ENCODE measurements around the gene PCDHGC5.

PCDHGC5 gene

DNA sequence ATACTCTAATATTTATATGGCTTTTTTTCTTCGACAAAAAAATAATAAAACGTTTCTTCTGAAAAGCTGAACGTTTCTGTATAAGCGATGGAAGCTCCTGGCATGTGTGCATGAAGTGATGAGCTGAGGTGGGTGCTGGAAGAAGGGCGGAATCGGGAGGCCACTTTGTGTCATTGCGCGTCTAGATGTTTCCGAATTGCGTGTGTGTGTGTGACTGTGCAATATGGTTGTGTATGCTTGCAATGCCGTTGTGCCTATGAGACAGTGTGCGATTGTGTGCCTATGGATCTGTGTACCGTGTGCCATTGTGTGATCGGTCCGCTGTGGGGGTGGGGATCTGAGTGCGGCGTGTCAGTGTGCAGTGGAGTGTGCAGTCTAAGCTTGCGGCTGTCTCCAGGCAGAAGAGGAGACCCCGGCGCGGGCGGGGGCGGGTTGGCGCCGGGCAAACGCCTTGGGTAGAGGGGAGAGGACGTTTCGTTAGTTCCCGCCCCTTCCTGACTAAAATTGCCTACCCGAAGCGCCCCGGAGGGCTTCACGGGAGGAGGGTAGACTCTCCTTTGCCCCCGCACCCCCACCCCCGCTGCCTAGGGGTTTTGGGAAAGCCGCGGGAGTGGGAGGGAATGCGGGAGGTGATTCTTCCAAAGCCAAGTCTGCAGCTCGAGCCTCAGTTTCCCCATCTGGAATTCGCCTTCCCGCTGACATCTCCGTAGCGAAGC lies 24.2 kb downstream of the PCDHGC5 start:
- peak; percentile 68 for DNase-seq (ENCODE audit: low spot score)

DNA sequence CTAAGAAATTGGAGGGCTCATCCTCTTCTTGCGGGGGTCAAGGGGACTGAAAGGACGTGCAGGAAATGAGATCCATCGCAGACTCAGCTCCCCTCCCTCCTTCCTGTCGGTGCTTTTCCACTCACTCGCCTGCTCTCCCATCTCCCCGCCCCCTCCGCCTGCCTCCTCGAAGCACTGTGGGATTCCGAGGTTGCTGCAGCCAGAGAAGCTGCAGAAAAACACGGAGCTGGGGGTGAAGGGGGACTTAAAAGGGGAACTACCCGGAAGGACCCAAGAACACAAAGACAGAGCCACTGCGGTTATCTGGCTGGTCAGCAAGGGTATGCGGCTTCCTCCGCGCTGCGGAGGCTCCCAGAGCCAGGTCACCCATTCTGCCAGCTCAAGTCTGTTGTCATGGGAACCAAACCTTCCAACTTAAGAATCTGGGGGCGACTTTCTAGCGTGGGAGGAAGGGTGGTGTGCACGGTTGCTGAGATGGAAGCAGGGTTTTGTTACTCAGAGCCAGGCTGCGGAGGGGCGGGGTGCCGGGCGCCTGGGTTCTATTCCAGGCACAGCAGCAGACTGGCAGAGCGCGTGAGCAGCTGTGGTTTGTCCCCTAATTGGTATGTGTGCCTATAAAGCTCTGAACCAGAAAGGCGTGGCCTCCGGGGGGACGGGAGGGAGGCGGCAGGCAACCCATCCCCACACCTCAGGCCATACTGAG lies 24.9 kb downstream of the PCDHGC5 start:
- peak; percentile 93 for DNase-seq (ENCODE audit: low spot score)

DNA sequence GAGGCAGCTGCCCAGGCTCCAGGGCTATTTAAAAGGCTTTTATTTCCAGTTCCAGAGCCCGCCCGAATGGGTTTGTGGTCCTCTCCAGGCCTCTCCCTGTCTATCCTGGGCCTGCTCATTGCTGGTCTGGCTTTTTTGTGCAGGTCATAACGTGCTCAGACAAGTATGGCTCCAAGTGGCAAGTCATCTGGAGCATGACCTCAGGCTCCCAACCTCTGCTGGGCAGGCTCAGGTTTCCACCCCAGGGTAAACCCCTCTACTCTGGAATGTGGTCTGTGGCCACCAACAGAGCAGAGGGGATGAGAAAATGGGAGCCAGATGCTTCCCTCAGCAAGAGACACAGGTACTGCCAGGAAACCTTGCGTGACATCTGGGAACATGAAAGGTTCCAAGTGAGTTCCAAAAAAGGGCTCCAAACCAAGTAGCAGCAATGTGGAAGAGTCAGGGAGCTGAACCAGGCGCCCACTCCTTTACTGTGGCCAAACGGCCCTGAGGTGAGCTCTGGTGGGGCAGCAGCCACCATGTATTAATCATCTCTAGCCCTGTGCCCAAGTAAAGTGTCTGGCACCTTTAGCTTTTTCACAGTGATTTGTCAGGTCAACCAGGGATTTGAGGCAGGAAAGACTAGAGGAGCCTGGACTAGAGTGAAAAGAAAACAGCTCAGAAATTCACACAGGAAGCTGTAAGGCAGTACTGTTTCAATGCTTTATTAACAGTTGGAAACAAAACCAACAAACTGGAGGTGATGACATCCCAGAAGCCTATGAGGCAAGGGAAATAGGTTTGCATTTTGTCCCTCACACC lies 25.7 kb downstream of the PCDHGC5 start:
- peak; percentile 71 for DNase-seq (ENCODE audit: low spot score)

DNA sequence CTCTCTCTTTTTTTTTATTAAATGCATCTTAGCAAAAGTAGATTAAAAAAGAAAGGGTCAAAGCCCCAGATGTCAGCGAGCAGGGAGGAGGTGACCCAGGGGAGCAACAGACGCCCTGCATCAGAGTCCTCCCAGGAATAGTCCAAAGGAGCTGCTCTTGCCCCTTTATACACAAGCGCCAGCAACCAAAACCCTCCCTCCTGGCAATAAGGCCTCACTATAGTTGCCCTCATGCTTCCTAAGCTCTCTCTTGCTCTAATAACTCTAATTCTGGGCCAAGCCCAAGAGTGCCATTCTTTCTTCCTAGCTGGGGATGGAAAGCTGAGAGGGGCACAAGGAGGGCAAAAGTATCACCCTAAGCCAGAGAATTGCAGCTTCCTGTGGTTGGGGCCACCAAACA lies 26.3 kb downstream of the PCDHGC5 start:
- no peak for DNase-seq (ENCODE audit: low spot score)

GRCh38 chr5:141515946-141516671 lies 27.2 kb downstream of the PCDHGC5 start:
- DNase-seq (ENCODE audit: low spot score) = no peak

DNA sequence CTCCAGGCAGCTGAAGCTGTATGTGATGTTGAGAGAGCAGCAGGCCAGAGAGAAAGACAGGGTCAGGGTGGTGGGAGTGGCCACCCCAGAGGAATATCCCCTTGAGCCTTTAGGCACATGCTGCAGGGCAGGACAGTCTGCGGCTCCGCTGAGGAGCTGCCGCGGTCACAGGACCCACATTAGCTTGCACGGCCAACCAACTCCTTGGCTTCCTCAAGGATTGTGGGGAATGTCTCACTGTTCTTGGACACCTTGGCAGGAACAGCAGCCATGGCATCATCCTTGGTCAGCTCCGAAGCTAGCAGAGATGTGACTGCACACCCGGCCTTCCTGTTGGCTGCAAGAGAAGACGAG lies 27.8 kb downstream of the PCDHGC5 start:
- DNase-seq (ENCODE audit: low spot score) = no peak

DNA sequence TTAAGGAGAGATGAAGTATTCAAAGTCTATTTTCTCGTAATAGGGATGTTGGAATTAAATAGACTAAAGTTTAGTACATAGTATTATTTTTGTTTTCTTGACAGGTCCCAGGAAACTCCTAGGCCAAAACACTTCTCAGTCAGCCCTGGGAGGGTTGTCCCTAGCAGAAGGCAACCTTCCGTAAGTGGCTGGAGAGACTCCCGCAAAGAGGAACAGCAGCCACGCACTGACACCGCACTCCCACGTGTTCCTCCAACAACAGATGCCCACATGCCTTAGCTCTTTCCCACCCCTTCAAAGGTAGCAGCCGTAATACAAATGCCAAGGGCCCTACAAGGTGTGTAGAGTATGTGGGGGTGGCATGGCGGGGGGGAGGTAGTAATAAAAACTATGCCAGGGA lies 28.4 kb downstream of the PCDHGC5 start:
- no peak for DNase-seq (ENCODE audit: low spot score)

- no peak for DNase-seq (ENCODE audit: low spot score)
Measured at GRCh38 chr5:141517880-141518617, 29.2 kb downstream of the PCDHGC5 start.

GRCh38 chr5:141518618-141519015 lies 29.7 kb downstream of the PCDHGC5 start:
- no peak for DNase-seq (ENCODE audit: low spot score)

DNA sequence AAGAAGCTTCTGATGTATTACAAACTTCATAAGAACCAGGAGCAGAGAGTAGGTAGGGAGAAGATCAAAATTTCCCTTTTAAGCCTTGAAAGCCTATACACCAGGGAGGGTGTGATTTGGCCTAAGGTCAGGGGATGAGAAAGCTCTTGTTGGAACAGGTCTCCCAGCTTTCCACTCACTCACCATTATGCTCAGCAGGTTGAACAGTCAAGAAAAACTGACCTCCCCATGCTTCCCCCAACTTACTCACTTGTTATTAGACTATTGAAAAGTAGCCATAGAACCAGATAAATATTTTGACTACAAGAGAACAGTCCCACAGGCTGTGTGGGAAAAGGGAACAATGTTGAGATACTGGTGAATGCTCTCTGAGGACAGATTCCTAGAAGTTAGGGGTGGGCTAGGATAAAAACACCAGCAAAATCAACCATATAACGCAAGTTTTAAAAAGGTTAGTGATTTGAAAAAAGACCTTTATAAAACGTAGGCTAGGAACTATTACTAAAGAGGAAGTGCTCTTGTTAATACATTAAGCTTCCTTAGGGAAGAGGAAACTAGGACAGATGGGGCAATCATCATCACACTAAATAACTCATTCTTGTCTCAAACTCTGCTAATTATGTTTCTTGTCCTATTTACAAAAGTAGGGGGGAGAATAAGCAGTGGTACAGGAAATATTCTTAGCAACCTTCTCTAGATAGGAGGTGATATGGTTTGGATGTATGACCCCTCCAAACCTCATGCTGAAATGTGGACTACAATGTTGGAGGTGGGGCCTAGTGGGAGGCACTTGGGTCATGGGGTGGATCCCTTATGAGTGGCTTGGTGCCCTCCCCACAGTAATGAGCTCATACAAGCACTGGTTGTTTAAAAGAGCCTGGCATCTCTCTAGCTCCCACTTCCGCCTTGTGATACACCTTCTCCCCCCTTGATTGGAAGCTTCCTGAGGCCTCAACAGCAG lies 31.0 kb downstream of the PCDHGC5 start:
- DNase-seq (ENCODE audit: low spot score) = no peak

GRCh38 chr5:141521244-141521781 lies 32.4 kb downstream of the PCDHGC5 start:
- DNase-seq (ENCODE audit: low spot score) = no peak

DNA sequence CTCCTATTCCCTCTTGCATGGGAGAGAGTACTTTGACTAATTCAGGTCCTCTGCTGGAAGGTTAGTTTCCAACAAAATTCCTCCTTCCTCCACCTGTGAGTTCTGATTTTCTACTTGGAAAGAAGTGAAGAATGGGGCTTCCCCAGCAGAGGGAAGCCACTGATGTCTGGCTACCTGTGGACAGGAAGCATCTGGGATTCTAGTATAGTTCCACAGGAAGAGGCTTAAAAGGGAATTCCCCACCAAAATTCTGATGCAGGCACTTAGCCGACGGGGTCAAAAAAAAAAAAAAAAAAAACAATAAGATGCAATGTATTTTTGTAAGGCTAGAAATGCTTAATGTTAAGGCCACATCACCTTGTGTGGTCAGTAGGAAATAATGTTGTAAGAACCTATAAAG lies 33.4 kb downstream of the PCDHGC5 start:
- DNase-seq (ENCODE audit: low spot score) = no peak

GRCh38 chr5:141523991-141524390 lies 35.1 kb downstream of the PCDHGC5 start:
- DNase-seq (ENCODE audit: low spot score) = no peak

- DNase-seq (ENCODE audit: low spot score) = peak; percentile 99
Measured at GRCh38 chr5:141524604-141525597, 36.0 kb downstream of the PCDHGC5 start.

DNA sequence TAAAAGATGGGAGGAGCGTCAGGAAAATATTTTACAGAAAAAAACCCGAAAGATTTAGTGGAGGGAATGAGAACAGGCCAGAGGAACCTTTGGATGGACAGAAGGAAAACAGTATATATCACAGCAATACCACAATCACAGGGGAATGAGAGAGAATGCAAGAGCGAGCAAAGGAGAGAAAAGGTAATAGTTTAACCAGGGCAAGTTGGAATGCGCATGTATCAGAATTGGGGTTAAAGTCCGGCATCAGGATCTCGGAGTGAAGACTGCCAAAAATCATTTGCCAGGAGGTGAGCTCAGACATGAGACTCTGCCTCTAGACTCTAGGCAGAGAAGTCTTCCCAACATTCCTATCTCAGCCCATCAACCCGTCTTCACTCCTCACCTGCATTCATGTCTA lies 36.8 kb downstream of the PCDHGC5 start:
- no peak for DNase-seq (ENCODE audit: low spot score)

GRCh38 chr5:141527426-141527825 lies 38.5 kb downstream of the PCDHGC5 start:
- DNase-seq (ENCODE audit: low spot score) = no peak

- DNase-seq (ENCODE audit: low spot score) = peak; percentile 95
Measured at GRCh38 chr5:141528291-141528984, 39.6 kb downstream of the PCDHGC5 start.

GRCh38 chr5:141529002-141529401 lies 40.1 kb downstream of the PCDHGC5 start:
- DNase-seq (ENCODE audit: low spot score) = no peak
